IPS DF 4.7 (cell line): ENCODE results near the gene SRM.
A peak's percentile ranks its signal among the peaks of the same experiment; 100 is the strongest.
"Not testable (repeated sequence)": the region's sequence is repeated elsewhere in the genome, so short reads cannot be mapped to it uniquely, and the experiment has no call there.

Experiments used
- DNase-seq: peaks from one replicate; pipeline ENCODE4 v3.0.0-alpha.2; 2013; ENCODE audit warnings: low spot score; ENCODE audit errors: extremely low read depth

Gene SRM

GRCh38 chr1:11023201-11023600 is 36.6 kb downstream of the SRM start:
- DNase-seq, result no peak

DNA sequence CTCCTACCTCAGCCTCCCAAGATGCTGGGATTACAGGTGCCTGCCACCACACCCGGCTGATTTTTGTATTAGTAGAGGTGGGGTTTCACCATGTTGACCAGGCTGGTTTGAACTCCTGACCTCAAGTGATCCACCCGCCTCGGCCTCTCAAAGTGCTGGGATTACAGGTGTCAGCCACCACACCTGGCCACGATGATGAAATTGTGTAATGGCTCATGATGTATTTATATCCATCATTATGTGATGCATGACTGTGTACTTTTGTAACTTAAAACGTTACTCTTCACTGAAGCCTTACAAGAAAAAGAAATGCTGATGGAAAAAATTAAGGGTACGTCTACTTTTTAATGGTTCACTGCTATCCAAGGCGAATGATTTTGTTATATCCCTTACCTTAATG is 39.8 kb downstream of the SRM start:
- no peak for DNase-seq

GRCh38 chr1:11019358-11019757 is 40.5 kb downstream of the SRM start:
- not testable (repeated sequence) for DNase-seq

DNA sequence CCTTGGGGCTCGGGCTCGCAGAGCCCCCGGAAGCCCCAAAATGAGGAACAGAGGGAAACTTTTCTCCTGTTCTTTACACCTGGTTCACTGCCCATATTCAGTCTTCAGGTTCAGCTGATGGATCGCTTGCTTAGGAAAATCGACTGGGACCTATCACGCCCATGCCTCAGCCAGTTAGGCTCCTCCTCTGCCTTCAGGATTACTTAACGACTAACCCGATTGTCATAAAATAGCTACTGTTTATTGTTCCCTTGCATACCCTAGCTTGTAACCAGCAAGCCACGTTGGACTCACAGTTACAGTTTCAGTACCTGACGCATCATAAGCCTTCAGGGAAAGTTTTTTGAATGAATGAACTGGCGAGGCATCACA is 46.7 kb downstream of the SRM start:
- no peak for DNase-seq

DNA sequence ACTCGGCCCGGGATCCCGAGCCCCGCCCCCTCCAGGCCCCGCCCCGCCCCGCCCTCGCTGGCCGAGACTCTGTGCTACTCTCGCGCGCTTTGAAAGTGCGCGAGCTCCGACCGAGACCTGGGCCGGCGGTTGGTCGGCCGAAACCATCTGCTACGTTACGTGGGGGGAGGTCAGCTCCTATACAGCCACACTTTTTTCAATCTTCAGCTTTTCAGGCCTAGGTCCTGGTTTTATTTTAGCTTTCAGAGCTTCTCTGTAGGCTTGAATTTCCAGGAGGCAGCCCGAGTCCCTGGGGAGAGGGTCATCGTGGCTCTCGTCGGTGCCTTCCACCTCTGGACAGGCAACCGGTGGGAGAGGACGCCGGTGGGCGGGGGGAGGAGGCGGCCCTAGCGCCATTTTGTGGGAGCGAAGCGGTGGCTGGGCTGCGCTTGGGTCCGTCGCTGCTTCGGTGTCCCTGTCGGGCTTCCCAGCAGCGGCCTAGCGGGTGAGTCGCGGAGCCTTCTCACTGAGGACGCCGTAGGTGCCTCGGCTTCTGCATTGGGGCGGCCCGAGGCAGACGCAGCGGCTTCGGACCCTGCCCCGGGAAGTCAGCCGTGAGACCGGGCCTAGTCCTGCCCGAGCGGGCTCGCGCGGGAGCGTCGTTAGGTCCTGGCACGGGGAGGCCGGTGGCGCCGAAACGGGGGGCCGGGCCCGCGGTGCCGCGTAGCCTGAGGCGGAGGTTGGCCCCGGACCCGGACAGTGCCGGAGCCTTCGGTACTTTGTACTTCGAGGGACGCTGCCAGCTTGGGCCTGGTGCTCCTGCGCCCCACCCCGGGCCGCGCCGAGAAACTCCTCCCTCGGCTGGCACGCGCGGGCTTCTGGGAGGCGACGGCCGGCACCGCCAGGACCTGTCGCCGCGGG is 47.3 kb downstream of the SRM start, which contains the start of gene TARDBP:
Gene TARDBP (plus strand): TSS at position 395 of the 900 bp plus-strand sequence. CDS start 1,074 bp downstream, outside the sequence.
- peak; percentile 16 for DNase-seq
